ENCODE measurements around the gene EBF3.

Gene EBF3

GRCh38 chr10:129788215-129788614, 175.9 kb downstream of the EBF3 start:
- no peak for DNase-seq

GRCh38 chr10:129787557-129787956, 176.5 kb downstream of the EBF3 start:
- DNase-seq = no peak

GRCh38 chr10:129786216-129786615, 177.9 kb downstream of the EBF3 start:
- no peak for DNase-seq

GRCh38 chr10:129785536-129785981, 178.5 kb downstream of the EBF3 start:
- DNase-seq = no peak
